Epithelial cell of esophagus (primary cell): ENCODE results near the gene NUP93.
"Not testable (repeated sequence)": the region's sequence is repeated elsewhere in the genome, so short reads cannot be mapped to it uniquely, and the experiment has no call there.

Experiments
- DNase-seq: peaks from one replicate; pipeline ENCODE4 v3.0.0; 2010; ENCODE audit warnings: low read depth
- H3K4me3 ChIP-seq: 2 replicates; pipeline ENCODE4 v1.5.1; 2011; ENCODE audit warnings: mild to moderate bottlenecking, low read length, control low read depth
- TF ChIP-seq, protein P1 (sequence below): IDR thresholded peaks from 2 replicates; pipeline ENCODE4 v1.5.1; 2011; ENCODE audit warnings: low read depth, mild to moderate bottlenecking, low read length, control low read depth, inconsistent platforms; ENCODE audit not compliant: insufficient read depth; ENCODE audit errors: missing control alignments

The NUP93 gene

GRCh38 chr16:56807011-56807675 is 77.2 kb downstream of the NUP93 start:
- no peak overlapping the region for H3K4me3 ChIP-seq
- TF ChIP-seq, protein P1, sequence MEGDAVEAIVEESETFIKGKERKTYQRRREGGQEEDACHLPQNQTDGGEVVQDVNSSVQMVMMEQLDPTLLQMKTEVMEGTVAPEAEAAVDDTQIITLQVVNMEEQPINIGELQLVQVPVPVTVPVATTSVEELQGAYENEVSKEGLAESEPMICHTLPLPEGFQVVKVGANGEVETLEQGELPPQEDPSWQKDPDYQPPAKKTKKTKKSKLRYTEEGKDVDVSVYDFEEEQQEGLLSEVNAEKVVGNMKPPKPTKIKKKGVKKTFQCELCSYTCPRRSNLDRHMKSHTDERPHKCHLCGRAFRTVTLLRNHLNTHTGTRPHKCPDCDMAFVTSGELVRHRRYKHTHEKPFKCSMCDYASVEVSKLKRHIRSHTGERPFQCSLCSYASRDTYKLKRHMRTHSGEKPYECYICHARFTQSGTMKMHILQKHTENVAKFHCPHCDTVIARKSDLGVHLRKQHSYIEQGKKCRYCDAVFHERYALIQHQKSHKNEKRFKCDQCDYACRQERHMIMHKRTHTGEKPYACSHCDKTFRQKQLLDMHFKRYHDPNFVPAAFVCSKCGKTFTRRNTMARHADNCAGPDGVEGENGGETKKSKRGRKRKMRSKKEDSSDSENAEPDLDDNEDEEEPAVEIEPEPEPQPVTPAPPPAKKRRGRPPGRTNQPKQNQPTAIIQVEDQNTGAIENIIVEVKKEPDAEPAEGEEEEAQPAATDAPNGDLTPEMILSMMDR, result no peak

DNA sequence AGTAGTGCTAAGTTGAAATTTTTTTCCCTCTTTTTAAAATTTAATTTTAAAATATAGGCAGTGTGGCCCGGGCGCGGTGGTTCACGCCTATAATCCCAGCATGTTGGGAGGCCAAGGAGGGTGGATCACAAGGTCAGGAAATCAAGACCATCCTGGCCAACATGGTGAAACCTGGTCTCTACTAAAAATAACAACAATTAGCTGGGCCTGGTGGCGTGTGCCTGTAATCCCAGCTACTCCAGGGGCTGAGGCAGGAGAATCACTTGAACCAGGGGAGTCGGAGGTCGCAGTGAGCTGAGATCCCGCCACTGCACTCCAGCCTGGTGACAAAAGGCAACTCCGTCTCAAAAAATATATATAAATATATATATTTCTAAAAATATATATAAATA is 77.7 kb downstream of the NUP93 start:
- H3K4me3 ChIP-seq, DNase-seq: not testable (repeated sequence)

More at GRCh38 chr16:56807011-56807675, 77.2 kb downstream of the NUP93 start:
- DNase-seq, result peak; percentile 45

- TF ChIP-seq, protein P1, result no peak
- DNase-seq, result no peak
- no peak overlapping the region for H3K4me3 ChIP-seq
Observed at GRCh38 chr16:56810954-56811353, 81.0 kb downstream of the NUP93 start.

GRCh38 chr16:56811602-56812001 is 81.7 kb downstream of the NUP93 start:
- not testable (repeated sequence) for DNase-seq, H3K4me3 ChIP-seq

- H3K4me3 ChIP-seq, result no peak overlapping the region
- TF ChIP-seq, protein P1, result no peak
- peak; percentile 80 for DNase-seq
Observed at GRCh38 chr16:56812884-56813283, 83.0 kb downstream of the NUP93 start.

- TF ChIP-seq, protein P1, result no peak
- peak; percentile 26 for DNase-seq
- no peak overlapping the region for H3K4me3 ChIP-seq
Observed at GRCh38 chr16:56814537-56815432, 84.9 kb downstream of the NUP93 start.

DNA sequence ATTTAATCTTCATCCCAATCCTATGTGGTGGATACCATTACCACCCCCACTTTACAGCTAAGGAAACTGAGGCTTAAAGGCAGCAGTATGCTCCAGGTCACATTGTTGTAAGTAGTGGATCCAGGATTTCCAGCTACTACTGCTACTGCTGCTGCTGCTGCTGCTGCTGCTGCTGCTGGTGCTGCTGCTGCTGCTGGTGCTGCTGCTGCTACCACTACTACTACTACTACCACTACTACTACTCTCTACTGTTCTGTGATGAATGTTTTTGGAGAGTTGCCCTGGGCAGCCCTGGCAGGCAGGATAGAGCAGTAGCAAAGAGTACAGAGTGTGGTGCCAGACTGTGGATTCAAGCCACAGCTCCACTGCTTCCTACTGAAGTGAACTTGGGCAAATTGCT is 85.8 kb downstream of the NUP93 start:
- DNase-seq, result no peak
- H3K4me3 ChIP-seq, result no peak overlapping the region
- TF ChIP-seq, protein P1, result no peak

- TF ChIP-seq, protein P1, result no peak
- no peak overlapping the region for H3K4me3 ChIP-seq
- no peak for DNase-seq
Observed at GRCh38 chr16:56817056-56817455, 87.1 kb downstream of the NUP93 start.
